HepG2 (cell line): ENCODE measurements around the gene AEN. TPM values are rescaled to one million over a fixed set of nuclear protein-coding genes. Genes with fewer than 3 reads are reported as not detected.

Source experiments
- KAT2B ChIP-seq: fragments of 150-350 bp; IDR thresholded peaks from 2 replicates; pipeline ENCODE4 v1.6.1; 2014; ENCODE audit warnings: low read depth, low read length, borderline replicate concordance
- MED8 ChIP-seq: sonication (generic); formaldehyde crosslinking; IDR thresholded peaks from 2 replicates; pipeline ENCODE4 v1.8.1; 2023; ENCODE audit warnings: mild to moderate bottlenecking, missing genetic modification reagents; ENCODE audit not compliant: insufficient replicate concordance
- MTF2 ChIP-seq: sonication (generic); formaldehyde crosslinking; IDR thresholded peaks from 2 replicates; pipeline ENCODE4 v1.5.0; 2020; ENCODE audit warnings: missing genetic modification reagents, borderline replicate concordance
- NCOA2 ChIP-seq: sonication (generic); formaldehyde crosslinking; IDR thresholded peaks from 2 replicates; pipeline ENCODE4 v1.8.0; 2022; ENCODE audit warnings: inconsistent platforms
- NONO ChIP-seq, 2 experiments: fragments of 450-650 bp in 1 of 2; sonication (generic) in 1 of 2; formaldehyde crosslinking in 1 of 2; IDR thresholded peaks in 1 of 2; conservative IDR thresholded peaks in 1 of 2; 2 replicates each; pipeline versions ENCODE4 v1.6.1 to v1.8.0; 2017 to 2022; ENCODE audit warnings: mild to moderate bottlenecking in 1 of 2, missing genetic modification reagents in 1 of 2, moderate library complexity in 1 of 2
- PHF5A ChIP-seq: IDR thresholded peaks from one replicate; pipeline ENCODE4 v1.6.1; 2018; ENCODE audit warnings: low read depth, missing genetic modification reagents; ENCODE audit not compliant: unreplicated experiment
- SOX5 ChIP-seq: IDR thresholded peaks from 2 replicates; pipeline ENCODE4 v1.6.1; 2016; ENCODE audit warnings: borderline replicate concordance
- USF2 ChIP-seq, 2 experiments: sonication (generic) in 1 of 2; formaldehyde crosslinking in 1 of 2; IDR thresholded peaks; 2 replicates each; pipeline versions ENCODE4 v1.5.1 to v1.6.1; 2011 to 2020; ENCODE audit warnings: borderline replicate concordance in 1 of 2, low read depth in 1 of 2, low read length in 1 of 2, mild to moderate bottlenecking in 1 of 2, missing genetic modification reagents in 1 of 2, moderate library complexity in 1 of 2
- ZBTB7B ChIP-seq: sonication (generic); formaldehyde crosslinking; IDR thresholded peaks from 2 replicates; pipeline ENCODE4 v1.4.0; 2020; ENCODE audit warnings: missing genetic modification reagents
- ZFX ChIP-seq: sonication (generic); formaldehyde crosslinking; IDR thresholded peaks from 2 replicates; pipeline ENCODE4 v1.4.0; 2020; ENCODE audit warnings: mild to moderate bottlenecking, low read depth, missing genetic modification reagents, moderate library complexity
- ZNF264 ChIP-seq: sonication (generic); formaldehyde crosslinking; IDR thresholded peaks from 2 replicates; pipeline ENCODE4 v1.4.0; 2020; ENCODE audit warnings: missing genetic modification reagents
- ZNF431 ChIP-seq: sonication (generic); formaldehyde crosslinking; IDR thresholded peaks from 2 replicates; pipeline ENCODE4 v1.9.0; 2022; ENCODE audit warnings: missing genetic modification reagents, low read depth, mild to moderate bottlenecking, borderline replicate concordance
- ZNF503 ChIP-seq: sonication (generic); formaldehyde crosslinking; IDR thresholded peaks from 2 replicates; pipeline ENCODE4 v1.4.0; 2020; ENCODE audit warnings: missing genetic modification reagents
- ZNF713 ChIP-seq: sonication (generic); formaldehyde crosslinking; IDR thresholded peaks from 2 replicates; pipeline ENCODE4 v1.4.0; 2020; ENCODE audit warnings: mild to moderate bottlenecking, missing genetic modification reagents
- ZSCAN31 ChIP-seq: sonication (generic); formaldehyde crosslinking; IDR thresholded peaks from 2 replicates; pipeline ENCODE4 v1.5.0; 2020; ENCODE audit warnings: low read depth, mild to moderate bottlenecking, missing genetic modification reagents
- ZSCAN5A ChIP-seq: sonication (generic); formaldehyde crosslinking; IDR thresholded peaks from 2 replicates; pipeline ENCODE4 v1.8.0; 2022; ENCODE audit warnings: mild to moderate bottlenecking, missing genetic modification reagents, borderline replicate concordance
- polyA plus RNA-seq, 8 experiments: library from polyadenylated mRNA; depleted of rRNA in 3 of 8; stranded (reverse) in 7 of 8; unstranded in 1 of 8; fragments of >200 nt; fragmentation: Illumina TruSeq in 4 of 8; extraction: Trizol in 4 of 8; gene quantifications; 2 replicates each; pipeline versions ENCODE4 v1.2.1 to v1.2.3, GENCODE V29; 2011 to 2016; ENCODE audit warnings: low read depth in 4 of 8, missing spikeins in 1 of 8, mixed read lengths in 1 of 8; ENCODE audit not compliant: insufficient read depth in 1 of 8
- total RNA-seq, 5 experiments: library from RNA; depleted of rRNA; stranded (reverse); fragments of >200 nt; fragmentation: Illumina TruSeq; extraction: Trizol; gene quantifications; 2 replicates each; pipeline ENCODE4 v1.2.3, GENCODE V29; 2016; ENCODE audit warnings: low read depth in 1 of 5
- TF ChIP-seq, protein P1 (sequence below): sonication (generic); formaldehyde crosslinking; IDR thresholded peaks from 2 replicates; pipeline ENCODE4 v1.4.0; 2020; ENCODE audit warnings: missing genetic modification reagents, borderline replicate concordance

Gene AEN
- total and polyA plus RNA-seq, 2 of the 13 experiments (the other 11 are each of a cell fraction or from before 2014, with no cell fraction given), result 51.3 to 118 TPM

GRCh38 chr15:88638626-88639372, 17.7 kb downstream of the AEN start, which contains the start of gene ISG20 (continued):
- TF ChIP-seq USF2 (IDR thresholded peaks at IDR 0.05; ENCODE audit: low read depth, low read length), result peak; percentile 75
- TF ChIP-seq USF2 (CRISPR knock-in tag; IDR thresholded peaks at IDR 0.05; ENCODE audit: borderline replicate concordance), result peak; percentile 90
- TF ChIP-seq ZSCAN5A (CRISPR knock-in tag), result no peak
- TF ChIP-seq ZNF264 (CRISPR knock-in tag), result peak; percentile 22; the same call in 1 of the 2 replicates
- TF ChIP-seq MED8 (CRISPR knock-in tag), result no peak
- peak; percentile 30; the same call in 1 of the 2 replicates for TF ChIP-seq ZNF503
- peak; percentile 81 for TF ChIP-seq SOX5 (CRISPR knock-in tag)
- TF ChIP-seq NCOA2 (CRISPR knock-in tag), result peak; percentile 61
- 0 out of 2 replicates have a peak, but pooled peaks have one; percentile 34 for TF ChIP-seq ZBTB7B (CRISPR knock-in tag)
- no peak for TF ChIP-seq KAT2B
- TF ChIP-seq ZNF431 (CRISPR knock-in tag), result peak; percentile 72
- TF ChIP-seq ZSCAN31 (CRISPR knock-in tag), result peak; percentile 68; the same call in 1 of the 2 replicates
- TF ChIP-seq ZFX (CRISPR knock-in tag), result peak; percentile 85
- TF ChIP-seq, protein P1, sequence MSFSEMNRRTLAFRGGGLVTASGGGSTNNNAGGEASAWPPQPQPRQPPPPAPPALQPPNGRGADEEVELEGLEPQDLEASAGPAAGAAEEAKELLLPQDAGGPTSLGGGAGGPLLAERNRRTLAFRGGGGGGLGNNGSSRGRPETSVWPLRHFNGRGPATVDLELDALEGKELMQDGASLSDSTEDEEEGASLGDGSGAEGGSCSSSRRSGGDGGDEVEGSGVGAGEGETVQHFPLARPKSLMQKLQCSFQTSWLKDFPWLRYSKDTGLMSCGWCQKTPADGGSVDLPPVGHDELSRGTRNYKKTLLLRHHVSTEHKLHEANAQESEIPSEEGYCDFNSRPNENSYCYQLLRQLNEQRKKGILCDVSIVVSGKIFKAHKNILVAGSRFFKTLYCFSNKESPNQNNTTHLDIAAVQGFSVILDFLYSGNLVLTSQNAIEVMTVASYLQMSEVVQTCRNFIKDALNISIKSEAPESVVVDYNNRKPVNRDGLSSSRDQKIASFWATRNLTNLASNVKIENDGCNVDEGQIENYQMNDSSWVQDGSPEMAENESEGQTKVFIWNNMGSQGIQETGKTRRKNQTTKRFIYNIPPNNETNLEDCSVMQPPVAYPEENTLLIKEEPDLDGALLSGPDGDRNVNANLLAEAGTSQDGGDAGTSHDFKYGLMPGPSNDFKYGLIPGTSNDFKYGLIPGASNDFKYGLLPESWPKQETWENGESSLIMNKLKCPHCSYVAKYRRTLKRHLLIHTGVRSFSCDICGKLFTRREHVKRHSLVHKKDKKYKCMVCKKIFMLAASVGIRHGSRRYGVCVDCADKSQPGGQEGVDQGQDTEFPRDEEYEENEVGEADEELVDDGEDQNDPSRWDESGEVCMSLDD, result no peak
- TF ChIP-seq PHF5A (CRISPR knock-in tag), result peak; percentile 38
- no peak for TF ChIP-seq NONO (IDR thresholded peaks at IDR 0.05)
- peak; percentile 95 for TF ChIP-seq NONO (CRISPR knock-in tag; conservative IDR thresholded peaks at IDR 0.05)
- 0 out of 2 replicates have a peak, but pooled peaks have one; percentile 46 for TF ChIP-seq MTF2 (CRISPR knock-in tag)
- no peak for TF ChIP-seq ZNF713
